Endodermal cell (in vitro differentiated cells): Measurements from ENCODE around the gene ERP44. TPM values are rescaled to one million over a fixed set of nuclear protein-coding genes. Genes with fewer than 3 reads are reported as not detected.

ENCODE experiments used
- DNase-seq: peaks from one replicate; pipeline ENCODE4 v3.0.0-alpha.2; 2017
- H3K27ac ChIP-seq: 2 replicates; pipeline ENCODE4 v1.5.1; 2013; ENCODE audit warnings: mild to moderate bottlenecking, low read depth, low read length, moderate library complexity
- H3K27me3 ChIP-seq: 2 replicates; pipeline ENCODE4 v1.6.1; 2013; ENCODE audit warnings: mild to moderate bottlenecking, low read length, moderate library complexity; ENCODE audit not compliant: insufficient read depth, control insufficient read depth, poor library complexity, severe bottlenecking
- H3K36me3 ChIP-seq: 2 replicates; pipeline ENCODE4 v1.7.0; 2013; ENCODE audit warnings: mild to moderate bottlenecking, low read length, moderate library complexity; ENCODE audit not compliant: control insufficient read depth, insufficient read depth
- H3K4me1 ChIP-seq: one replicate; pipeline ENCODE4 v1.7.0; 2013; ENCODE audit warnings: low read length; ENCODE audit not compliant: control insufficient read depth, insufficient read depth
- H3K4me3 ChIP-seq: 2 replicates; pipeline ENCODE4 v1.5.1; 2013; ENCODE audit warnings: mild to moderate bottlenecking, low read length, moderate library complexity
- H3K9ac ChIP-seq: 2 replicates; pipeline ENCODE4 v1.6.1; 2013; ENCODE audit warnings: mild to moderate bottlenecking, low read length, moderate library complexity; ENCODE audit not compliant: poor library complexity, severe bottlenecking; ENCODE audit errors: extremely low read depth
- H3K9me3 ChIP-seq: 2 replicates; pipeline ENCODE4 v1.6.1; 2013; ENCODE audit warnings: mild to moderate bottlenecking, low read length, moderate library complexity; ENCODE audit not compliant: control insufficient read depth
- H3K27ac Mint-ChIP-seq: 2 replicates; pipeline ENCODE4 v1.8.0; 2020; ENCODE audit warnings: mixed read lengths
- H3K27me3 Mint-ChIP-seq: 2 replicates; pipeline ENCODE4 v1.8.0; 2021; ENCODE audit warnings: mild to moderate bottlenecking, mixed read lengths; ENCODE audit not compliant: insufficient read depth
- H3K36me3 Mint-ChIP-seq: 2 replicates; pipeline ENCODE4 v1.8.0; 2020; ENCODE audit warnings: low read depth, mixed read lengths
- H3K4me1 Mint-ChIP-seq: 2 replicates; pipeline ENCODE4 v1.8.0; 2020; ENCODE audit warnings: mixed read lengths
- H3K4me3 Mint-ChIP-seq: 2 replicates; pipeline ENCODE4 v1.8.0; 2020; ENCODE audit warnings: mild to moderate bottlenecking, moderate library complexity, mixed read lengths
- H3K9me3 Mint-ChIP-seq: 2 replicates; pipeline ENCODE4 v1.8.0; 2020; ENCODE audit warnings: mild to moderate bottlenecking, mixed read lengths
- WGBS, 2 experiments: methylation state at CpG; one replicate each; pipeline versions ENCODE4 v1.1.5 to v1.1.7; 2013; ENCODE audit warnings: missing lambda C conversion rate in 2 of 2, mixed read lengths in 1 of 2; ENCODE audit not compliant: insufficient coverage in 1 of 2, insufficient read length in 1 of 2; 5-methylcytosine and 5-hydroxymethylcytosine counted together
- total RNA-seq, 2 donors: library from RNA; stranded (reverse); fragmentation: NEBNext Ultra II Directional in 1 of 2; extraction: Animal tissue kit (Norgen Biotek cat#: 25700) in 1 of 2; gene quantifications; 2 replicates in 1 of 2; 3 replicates in 1 of 2; pipeline ENCODE4 v1.2.1, GENCODE V29; 2021
- TF ChIP-seq, protein P1 (sequence below): fragments of 200-600 bp; sonication (generic); conservative IDR thresholded peaks from 2 replicates; pipeline ENCODE4 v1.5.0; 2021; ENCODE audit warnings: antibody characterized with exemption, mild to moderate bottlenecking

Gene ERP44
- total RNA-seq, 2 donors from 2014 or later = 22.4 to 23.4 TPM

DNA sequence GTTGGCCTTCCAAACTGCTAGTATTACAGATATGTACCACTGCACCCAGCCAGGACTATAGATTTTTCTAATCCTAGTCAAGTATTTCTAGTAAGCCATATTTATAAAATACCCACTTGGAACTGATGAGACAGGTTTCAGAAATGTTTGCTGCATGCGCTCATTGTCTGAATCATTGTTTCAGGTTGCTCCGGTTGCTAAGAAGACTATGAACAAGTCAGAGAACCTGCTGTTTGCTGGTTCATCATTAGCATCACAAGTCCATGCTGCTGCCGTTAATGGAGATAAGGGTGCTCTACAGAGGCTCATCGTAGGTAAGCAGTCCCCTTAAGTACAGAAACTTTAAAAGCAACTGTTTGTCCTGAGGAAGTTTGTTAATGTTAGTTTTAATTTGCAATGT, 5.5 kb upstream of the ERP44 start:
- peaks cover 42% of the 10 kb centered on the region for H3K36me3 ChIP-seq
- Mint-ChIP-seq H3K27me3 (no peaks in the 10 kb centered on the region), H3K4me3 (no peak overlapping the region), H3K27ac (no peak overlapping the region), H3K9me3 (no peaks in the 10 kb centered on the region), H3K36me3 (peaks cover 8% of the 10 kb centered on the region), H3K4me1 (peaks cover 14% of the 10 kb centered on the region)
- no peak overlapping the region for H3K4me3 ChIP-seq
- no peaks in the 10 kb centered on the region for H3K9me3 ChIP-seq
- no peak overlapping the region for H3K27ac ChIP-seq
- TF ChIP-seq, protein P1, sequence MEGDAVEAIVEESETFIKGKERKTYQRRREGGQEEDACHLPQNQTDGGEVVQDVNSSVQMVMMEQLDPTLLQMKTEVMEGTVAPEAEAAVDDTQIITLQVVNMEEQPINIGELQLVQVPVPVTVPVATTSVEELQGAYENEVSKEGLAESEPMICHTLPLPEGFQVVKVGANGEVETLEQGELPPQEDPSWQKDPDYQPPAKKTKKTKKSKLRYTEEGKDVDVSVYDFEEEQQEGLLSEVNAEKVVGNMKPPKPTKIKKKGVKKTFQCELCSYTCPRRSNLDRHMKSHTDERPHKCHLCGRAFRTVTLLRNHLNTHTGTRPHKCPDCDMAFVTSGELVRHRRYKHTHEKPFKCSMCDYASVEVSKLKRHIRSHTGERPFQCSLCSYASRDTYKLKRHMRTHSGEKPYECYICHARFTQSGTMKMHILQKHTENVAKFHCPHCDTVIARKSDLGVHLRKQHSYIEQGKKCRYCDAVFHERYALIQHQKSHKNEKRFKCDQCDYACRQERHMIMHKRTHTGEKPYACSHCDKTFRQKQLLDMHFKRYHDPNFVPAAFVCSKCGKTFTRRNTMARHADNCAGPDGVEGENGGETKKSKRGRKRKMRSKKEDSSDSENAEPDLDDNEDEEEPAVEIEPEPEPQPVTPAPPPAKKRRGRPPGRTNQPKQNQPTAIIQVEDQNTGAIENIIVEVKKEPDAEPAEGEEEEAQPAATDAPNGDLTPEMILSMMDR = no peak
- WGBS, 2 experiments = 91 to 100% methylated on average over 2 to 4 of the region's 4 CpGs
- peaks cover 3% of the 10 kb centered on the region for H3K4me1 ChIP-seq
- DNase-seq = no peak
- H3K27me3 ChIP-seq = no peaks in the 10 kb centered on the region
- H3K9ac ChIP-seq = no peak overlapping the region

DNA sequence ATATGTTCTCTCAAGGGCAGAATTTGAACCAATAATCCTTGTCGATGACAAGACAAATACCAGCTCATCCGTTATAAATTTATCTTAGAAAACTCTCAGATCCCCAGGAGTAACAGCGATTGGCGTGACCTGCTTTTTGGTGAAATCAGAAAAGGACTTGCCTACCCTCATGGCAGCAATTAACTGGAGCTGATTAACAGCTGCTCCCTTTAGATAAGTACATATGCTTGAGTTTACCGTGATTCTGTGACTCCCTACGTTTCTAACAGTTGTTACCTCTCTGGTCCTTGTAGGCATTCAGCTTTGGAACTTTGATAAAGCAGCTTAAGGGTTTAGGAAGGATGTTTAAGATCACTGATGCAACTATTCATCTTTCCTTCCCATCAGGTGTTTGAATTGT, 2.8 kb upstream of the ERP44 start:
- H3K27ac Mint-ChIP-seq = no peak overlapping the region
- H3K27ac ChIP-seq = no peak overlapping the region
- no peaks in the 10 kb centered on the region for H3K9me3 Mint-ChIP-seq
- no peak overlapping the region for H3K9ac ChIP-seq
- no peaks in the 10 kb centered on the region for H3K9me3 ChIP-seq
- H3K27me3 Mint-ChIP-seq = no peaks in the 10 kb centered on the region
- peaks cover 17% of the 10 kb centered on the region for H3K4me1 Mint-ChIP-seq
- H3K27me3 ChIP-seq = no peaks in the 10 kb centered on the region
- peaks cover 6% of the 10 kb centered on the region for H3K36me3 Mint-ChIP-seq
- no peak overlapping the region for H3K4me3 ChIP-seq
- whole genome bisulfite sequencing, 2 experiments = 89 to 91% methylated on average over 5 to 6 of the region's 6 CpGs
- TF ChIP-seq, protein P1 = no peak
- H3K36me3 ChIP-seq = peaks cover 16% of the 10 kb centered on the region
- no peak overlapping the region for H3K4me3 Mint-ChIP-seq
- peaks cover 4% of the 10 kb centered on the region for H3K4me1 ChIP-seq
- no peak for DNase-seq

DNA sequence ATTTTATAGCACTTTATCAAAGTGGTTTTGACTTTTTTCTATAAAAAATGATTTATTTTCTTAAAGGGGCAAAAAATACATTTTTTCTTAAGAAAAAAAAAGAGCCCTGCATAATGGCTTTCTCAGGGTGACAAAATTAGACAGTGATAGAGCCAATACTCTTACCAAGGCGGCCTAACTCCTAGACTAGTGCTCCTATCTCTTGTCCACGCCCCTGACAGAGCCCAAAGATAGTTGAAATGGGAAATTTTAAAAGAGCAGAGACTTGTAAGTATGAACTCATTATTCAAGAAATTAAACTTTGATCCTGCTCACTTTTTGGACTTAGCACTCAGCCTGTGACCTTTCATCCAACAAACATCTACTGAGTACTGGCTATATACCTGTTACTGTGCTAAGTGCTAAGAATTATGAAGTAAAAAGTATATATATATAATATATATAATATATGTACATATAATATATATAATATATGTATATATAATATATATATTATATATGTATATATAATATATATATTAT, 1.4 kb upstream of the ERP44 start:
- no peak for DNase-seq
- peaks cover 9% of the 10 kb centered on the region for H3K36me3 ChIP-seq
- Mint-ChIP-seq H3K27ac (no peak overlapping the region), H3K27me3 (no peaks in the 10 kb centered on the region), H3K9me3 (no peaks in the 10 kb centered on the region), H3K4me3 (peak overlapping the region; percentile 100), H3K4me1 (peaks cover 23% of the 10 kb centered on the region), H3K36me3 (peaks cover 6% of the 10 kb centered on the region)
- TF ChIP-seq, protein P1 = no peak
- H3K9me3 ChIP-seq = no peaks in the 10 kb centered on the region
- H3K9ac ChIP-seq = peak overlapping the region; percentile 77
- peaks cover 7% of the 10 kb centered on the region for H3K4me1 ChIP-seq
- no peak overlapping the region for H3K27ac ChIP-seq
- H3K27me3 ChIP-seq = no peaks in the 10 kb centered on the region
- peak overlapping the region; percentile 100 for H3K4me3 ChIP-seq
- WGBS, 2 experiments = 88% methylated on average over 2 of the region's 2 CpGs; no CpG with 5 or more reads in 1 of the 2 experiments
